22Rv1 (cell line): ENCODE data around the gene VEZT.

Experiments used
- ZFX ChIP-seq: fragments of 450-650 bp; IDR thresholded peaks from 2 replicates; pipeline ENCODE4 v1.6.1; 2017; ENCODE audit warnings: antibody characterized with exemption, borderline replicate concordance
- TF ChIP-seq, protein P1 (sequence below): fragments of 450-650 bp; IDR thresholded peaks from 2 replicates; pipeline ENCODE4 v1.5.1; 2017; ENCODE audit warnings: mild to moderate bottlenecking

DNA sequence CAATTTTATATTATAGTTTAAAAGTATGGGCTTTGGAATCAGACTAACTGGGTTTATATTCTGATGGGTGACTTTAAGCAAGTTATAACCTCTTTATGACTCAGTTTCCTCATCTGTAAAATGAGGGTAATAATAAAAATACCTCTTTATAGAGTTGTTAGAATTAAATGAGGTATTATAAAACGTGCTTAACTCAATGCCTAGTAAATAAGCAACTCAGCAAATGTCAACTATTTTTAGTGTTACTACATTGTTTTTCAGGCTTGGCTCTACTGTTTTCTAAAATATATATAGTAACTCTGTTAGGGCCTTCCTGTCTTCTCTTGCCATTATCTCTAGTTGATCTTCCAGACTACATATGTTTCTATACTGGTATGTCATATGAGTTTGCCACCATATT is 20.5 kb downstream of the VEZT start:
- TF ChIP-seq, protein P1, sequence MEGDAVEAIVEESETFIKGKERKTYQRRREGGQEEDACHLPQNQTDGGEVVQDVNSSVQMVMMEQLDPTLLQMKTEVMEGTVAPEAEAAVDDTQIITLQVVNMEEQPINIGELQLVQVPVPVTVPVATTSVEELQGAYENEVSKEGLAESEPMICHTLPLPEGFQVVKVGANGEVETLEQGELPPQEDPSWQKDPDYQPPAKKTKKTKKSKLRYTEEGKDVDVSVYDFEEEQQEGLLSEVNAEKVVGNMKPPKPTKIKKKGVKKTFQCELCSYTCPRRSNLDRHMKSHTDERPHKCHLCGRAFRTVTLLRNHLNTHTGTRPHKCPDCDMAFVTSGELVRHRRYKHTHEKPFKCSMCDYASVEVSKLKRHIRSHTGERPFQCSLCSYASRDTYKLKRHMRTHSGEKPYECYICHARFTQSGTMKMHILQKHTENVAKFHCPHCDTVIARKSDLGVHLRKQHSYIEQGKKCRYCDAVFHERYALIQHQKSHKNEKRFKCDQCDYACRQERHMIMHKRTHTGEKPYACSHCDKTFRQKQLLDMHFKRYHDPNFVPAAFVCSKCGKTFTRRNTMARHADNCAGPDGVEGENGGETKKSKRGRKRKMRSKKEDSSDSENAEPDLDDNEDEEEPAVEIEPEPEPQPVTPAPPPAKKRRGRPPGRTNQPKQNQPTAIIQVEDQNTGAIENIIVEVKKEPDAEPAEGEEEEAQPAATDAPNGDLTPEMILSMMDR, result no peak
- no peak for TF ChIP-seq ZFX
